ENCODE measurements around the gene LCN1. TPM values are rescaled to one million over a fixed set of nuclear protein-coding genes. Genes with fewer than 3 reads are reported as not detected.
"Not testable (repeated sequence)": the region's sequence is repeated elsewhere in the genome, so short reads cannot be mapped to it uniquely, and the experiment has no call there.

LCN1 gene
- total RNA-seq, 1 donor from 2014 or later, result not detected

DNA sequence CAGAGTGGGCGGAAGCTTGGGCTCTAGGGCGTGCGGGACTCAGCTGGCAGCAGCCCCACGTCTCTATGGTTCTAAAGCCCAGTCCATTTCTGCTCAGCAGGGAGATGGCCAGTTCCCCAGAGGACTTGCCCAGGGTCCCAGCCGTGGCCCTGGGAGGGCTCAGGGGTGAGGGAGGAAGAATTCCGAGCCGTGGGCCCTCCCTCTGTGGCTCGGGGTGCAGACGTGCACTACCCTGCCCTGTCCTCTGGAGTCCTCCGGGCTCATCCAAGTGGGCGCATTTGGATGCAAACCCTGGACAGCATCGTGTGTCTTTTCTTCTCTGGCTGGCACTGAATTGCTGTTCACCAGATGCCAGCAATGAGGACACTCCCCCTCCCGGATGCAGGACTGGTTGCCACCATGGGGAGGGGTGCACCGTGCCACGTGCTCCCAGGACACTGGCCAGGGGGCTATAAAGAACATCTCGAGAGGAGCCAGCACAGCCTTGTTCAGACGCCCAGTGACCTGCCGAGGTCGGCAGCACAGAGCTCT lies 24.5 kb downstream of the LCN1 start, which contains the start of gene OBP2A:
Gene OBP2A, plus strand, starts transcription at position 481 of the 531 bp plus-strand sequence. CDS start 55 bp downstream, outside the sequence.
- DNase-seq (ENCODE audit: low read depth, low spot score), result not testable (repeated sequence)

DNA sequence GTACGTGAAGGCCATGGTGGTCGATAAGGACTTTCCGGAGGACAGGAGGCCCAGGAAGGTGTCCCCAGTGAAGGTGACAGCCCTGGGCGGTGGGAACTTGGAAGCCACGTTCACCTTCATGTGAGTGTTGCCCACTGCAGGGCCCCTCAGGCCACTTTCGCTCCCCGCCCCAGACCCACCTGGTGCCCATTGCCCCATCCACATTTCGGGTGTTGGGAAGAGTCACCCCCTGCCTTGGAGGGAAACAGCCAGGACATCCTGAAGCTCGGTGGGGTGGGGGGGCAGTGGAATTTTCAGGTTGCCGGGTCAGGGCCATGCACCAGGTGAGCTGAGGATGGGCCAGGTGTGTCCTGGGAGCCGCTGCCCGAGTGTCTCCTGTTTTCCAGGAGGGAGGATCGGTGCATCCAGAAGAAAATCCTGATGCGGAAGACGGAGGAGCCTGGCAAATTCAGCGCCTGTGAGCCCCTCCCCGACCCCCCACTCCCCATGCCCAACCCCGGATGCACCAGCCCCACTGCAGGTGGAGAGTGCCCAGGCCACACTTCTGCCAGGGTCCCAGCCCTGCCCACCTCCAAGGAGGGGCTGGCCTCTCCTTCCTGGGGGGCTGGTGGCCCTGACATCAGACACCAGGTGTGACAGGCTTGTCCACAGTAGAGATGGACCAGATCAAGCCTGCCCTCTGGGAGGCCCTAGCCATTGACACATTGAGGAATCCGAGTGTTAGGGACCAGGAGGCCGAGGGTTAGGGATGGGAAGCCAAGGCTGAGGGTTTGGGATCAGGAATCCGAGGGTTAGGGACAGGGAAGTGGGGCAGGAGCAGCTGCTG lies 25.8 kb downstream of the LCN1 start:
- not testable (repeated sequence) for DNase-seq (ENCODE audit: low read depth, low spot score)

DNA sequence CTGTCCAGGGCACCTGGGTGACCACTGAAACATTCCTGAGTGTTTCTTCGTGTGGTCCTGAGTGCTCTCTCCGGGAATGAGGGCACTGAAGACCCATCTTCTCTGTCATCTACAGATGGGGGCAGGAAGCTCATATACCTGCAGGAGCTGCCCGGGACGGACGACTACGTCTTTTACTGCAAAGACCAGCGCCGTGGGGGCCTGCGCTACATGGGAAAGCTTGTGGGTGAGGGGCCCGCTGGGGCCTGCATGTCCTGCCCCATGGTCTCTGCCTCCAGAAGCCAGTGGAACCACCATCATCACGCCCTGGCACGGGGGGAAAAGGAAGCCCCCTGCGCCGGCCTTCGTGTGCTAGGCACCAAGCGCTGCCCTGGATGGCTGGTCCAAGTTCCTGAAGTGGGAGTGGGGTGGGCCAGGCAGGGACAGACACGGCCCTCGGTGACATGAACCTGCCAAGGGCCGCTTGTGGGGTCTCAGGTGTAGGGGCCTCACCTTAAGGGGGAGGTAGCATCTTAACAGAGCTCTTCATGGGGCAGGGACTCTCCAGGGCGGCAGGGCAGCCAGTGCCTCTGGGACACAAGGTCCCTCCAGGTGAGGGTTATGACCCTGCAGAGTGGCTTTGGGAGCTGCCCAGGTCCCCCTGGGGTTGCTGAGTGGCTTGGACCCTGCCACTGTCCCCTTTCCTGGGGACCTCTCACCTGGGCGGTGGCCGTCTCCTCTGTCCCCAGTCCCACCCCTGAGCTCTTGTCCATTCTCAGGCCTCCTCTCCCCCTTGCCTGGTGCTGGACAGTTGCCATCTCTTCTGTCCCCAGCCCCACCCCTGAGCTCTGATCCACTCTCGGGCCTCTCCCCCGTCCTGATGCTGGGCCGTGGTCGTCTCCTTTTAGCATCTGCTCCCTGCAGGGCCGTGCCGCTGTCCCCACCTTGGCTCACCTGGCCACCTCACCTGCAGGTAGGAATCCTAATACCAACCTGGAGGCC lies 26.8 kb downstream of the LCN1 start:
- DNase-seq (ENCODE audit: low read depth, low spot score), result no peak

DNA sequence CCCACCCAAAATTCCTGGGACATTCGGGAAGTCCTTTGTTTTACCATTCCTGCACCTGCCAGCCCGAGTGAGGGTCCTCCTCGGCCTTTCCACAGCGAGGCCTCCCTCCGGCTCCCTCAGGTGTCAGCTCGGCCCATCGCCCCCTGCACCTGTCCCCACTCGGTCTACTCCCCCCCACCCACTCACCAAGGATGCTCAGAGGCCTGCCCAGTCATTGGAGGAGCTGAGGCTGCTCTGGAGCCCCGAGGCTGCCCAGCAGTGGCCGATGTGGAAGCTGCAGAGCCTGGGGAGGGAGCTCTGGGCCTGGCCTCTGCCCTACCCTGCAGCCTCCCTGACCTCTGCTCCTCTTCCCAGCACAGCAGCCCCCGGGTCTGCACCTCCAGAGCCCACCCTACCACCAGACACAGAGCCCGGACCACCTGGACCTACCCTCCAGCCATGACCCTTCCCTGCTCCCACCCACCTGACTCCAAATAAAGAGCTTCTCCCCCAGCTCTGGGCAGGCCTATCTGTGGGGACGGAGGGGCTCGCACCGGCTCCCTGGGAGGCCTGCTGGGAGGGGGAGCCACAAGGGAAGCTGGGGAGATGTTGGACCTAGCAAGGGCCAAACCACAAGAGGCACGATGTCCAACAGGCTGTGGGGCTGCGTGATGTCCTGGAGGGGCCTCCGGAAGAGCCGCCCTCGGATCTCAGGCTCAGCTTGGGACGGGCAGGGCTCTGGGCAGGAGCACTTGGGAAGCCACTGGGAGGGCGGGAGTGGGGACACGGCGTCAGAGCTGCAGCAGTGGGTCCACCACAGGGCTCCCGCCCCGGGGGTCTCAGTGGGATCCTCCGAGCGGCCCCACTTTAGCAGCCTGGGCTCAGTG lies 28.5 kb downstream of the LCN1 start:
- not testable (repeated sequence) for DNase-seq (ENCODE audit: low read depth, low spot score)

DNA sequence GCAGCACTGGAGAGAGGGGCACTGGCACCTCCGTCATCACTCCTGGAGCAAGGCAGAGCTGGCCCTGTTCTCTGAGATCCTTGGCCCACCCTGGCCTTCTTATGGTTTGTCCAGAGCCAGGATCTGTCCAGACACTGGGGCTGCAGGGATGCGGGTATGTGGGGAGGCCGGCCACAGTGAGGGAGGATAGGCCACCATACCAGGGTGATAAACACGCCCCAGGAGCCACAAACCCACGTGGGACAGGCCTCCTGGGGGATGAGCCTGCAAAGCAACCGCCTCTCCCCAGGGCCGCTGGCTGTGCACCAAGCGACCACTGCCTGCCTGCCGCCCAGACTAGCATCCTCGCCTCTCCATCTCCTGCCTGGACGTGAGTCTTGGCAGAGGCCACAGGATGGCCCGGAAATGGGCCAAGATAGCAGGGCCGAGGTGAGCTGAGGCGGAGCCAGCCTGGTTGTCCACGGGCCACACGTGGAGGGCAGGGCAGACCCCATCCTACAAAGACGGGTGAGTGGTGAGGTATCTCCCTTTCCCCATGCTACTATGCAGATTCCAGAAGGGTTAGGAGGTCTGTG lies 29.2 kb downstream of the LCN1 start:
- no peak for DNase-seq (ENCODE audit: low read depth, low spot score)

DNA sequence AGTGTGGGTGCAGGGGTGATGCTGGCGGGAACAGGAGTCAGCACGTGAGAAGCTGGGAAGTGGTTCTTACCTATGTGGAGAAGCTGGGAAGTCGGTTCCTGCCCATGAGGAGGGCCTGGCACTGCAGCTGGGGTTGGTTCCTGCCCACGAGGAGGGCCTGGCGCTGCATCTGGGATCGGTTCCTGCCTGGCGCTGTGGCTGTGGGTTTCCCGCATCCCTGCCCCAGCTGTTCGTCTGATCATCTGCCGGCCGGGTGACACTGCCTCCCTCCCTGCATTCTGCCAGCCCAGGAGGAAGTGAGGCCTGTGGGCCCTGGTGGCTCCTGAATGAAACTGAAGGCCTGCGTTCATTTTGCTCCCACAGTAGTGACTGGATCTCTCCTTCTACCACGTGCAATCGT lies 29.8 kb downstream of the LCN1 start:
- DNase-seq (ENCODE audit: low read depth, low spot score), result no peak

DNA sequence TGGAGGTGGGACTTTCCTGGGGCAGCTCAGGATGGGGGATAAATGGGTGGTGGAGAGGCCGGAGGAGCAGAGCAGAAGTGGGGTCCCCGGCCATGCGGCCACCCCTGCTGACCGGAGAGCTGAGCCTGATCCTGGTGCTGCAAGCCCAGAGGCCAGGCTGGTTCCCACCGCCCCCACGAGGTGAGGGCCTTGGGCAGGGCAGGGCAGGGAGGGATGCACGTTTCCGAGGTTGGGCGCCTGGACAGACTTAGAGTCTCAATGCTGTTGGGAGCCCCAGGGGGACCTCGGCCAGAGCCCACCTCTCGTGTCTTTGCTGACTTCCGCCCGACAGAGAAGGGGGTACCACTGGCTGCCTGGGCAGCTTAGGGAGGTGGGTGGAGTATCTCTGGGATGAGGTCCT lies 30.2 kb downstream of the LCN1 start:
- DNase-seq (ENCODE audit: low read depth, low spot score), result no peak

DNA sequence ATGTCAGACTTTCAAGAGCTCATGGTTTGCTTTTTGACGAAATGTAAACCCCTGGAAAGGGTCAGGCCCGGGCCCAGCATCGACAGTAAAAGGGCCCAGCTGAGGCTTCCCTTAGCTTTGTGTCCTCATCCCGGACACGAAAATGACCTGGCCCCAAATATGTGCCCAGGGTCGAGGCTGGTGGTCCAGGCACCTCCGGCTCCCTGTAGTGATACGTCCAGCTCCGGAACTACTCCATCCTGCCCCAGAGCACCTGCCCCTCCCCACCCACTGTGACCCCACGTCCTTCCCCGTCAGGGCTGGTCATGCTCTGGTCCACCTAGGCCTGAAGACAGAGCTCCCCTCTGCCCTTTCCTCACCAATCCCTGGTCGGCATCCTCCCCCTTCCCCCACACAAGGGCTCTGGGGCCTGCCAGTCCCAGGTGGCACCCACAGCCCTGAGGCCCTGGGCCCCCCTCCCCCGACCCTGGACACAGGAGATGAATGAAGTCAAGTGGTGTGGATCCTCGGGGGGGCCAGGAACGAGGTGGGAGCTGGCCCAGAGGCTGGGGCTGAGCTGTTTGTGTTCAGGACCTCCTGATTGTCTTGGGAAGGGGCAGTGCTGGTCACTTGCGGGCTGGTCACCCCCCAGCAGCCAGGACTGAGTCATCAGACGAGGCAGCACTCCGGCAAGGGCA lies 30.9 kb downstream of the LCN1 start:
- DNase-seq (ENCODE audit: low read depth, low spot score), result no peak

DNA sequence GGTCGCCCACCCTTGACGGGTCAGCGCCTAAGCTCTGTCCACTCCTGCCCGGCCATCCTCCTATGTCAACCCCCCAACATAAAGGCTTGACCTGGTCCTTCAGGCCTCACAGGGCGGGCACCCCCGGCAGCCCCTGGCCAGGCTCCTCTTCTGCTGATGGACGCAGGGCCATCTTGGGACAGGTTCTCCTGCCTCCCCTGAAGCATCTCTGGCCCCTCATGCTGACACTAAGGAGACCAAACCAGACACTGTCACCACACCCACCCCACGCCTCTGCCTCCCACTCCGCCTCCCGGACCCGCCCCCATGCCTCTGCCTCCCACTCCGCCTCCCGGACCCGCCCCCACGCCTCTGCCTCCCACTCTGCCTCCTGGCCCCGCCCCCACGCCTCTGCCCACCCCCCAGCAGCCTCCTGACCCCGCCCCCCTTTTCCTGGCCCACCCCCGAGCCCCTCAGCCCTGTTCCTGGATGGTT lies 31.5 kb downstream of the LCN1 start:
- DNase-seq (ENCODE audit: low read depth, low spot score), result no peak

DNA sequence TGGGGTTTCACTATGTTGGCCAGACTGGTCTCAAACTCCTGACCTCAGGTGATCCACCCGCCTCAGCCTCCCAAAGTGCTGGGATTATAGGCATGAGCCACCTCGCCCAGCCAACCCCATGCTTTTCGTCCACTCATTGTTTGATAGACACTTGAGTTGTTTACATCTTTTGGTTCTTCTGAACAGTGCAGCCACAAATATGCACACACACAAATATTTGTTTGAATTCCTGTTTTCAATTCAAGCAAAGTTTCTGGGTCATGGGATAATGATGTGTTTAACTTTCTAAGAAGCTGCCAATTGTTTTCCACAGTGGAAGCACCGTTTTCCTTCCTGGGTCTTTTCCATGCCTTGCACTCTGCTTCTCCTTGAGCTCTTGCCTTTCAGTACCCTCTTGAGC lies 33.5 kb downstream of the LCN1 start:
- no peak for DNase-seq (ENCODE audit: low read depth, low spot score)

DNA sequence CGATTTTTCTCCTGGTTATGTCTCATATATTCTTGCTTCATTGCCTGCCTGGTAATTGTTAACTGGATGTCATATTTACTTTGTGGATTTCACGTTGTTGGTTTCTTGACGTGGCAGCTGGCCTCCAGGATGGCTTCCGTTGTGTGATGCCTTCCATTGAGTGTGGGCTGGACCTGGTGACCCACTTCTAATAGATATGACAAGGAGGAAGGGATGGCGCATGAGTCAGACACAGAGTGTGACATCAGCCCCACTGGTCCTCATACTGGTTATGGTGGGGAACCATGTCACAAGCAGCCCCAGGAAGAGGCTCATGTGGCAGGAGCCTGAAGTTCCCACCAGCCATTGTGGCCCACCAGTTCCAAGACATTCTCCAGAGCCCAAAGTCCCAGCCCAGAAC lies 34.0 kb downstream of the LCN1 start:
- DNase-seq (ENCODE audit: low read depth, low spot score), result no peak

DNA sequence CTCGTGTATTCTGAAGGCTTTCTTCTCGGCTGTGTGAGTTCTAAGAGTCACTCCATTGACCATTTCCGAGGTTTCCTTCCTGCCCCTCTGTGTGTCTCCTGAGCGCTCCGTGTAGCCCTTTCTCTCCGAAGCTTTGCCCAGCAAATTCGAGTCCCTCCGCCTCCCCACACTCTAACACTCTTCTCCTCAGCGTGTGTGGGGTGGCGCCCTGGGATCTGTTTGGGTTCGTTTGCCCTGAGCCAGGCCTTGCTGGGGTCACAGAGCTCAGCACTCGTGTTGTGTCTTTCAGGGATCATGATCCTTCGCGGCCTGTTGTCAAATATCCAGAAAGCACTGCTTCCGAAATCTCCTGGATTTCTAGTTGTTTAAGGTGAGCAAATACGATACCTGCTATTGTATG lies 34.7 kb downstream of the LCN1 start:
- DNase-seq (ENCODE audit: low read depth, low spot score), result no peak

DNA sequence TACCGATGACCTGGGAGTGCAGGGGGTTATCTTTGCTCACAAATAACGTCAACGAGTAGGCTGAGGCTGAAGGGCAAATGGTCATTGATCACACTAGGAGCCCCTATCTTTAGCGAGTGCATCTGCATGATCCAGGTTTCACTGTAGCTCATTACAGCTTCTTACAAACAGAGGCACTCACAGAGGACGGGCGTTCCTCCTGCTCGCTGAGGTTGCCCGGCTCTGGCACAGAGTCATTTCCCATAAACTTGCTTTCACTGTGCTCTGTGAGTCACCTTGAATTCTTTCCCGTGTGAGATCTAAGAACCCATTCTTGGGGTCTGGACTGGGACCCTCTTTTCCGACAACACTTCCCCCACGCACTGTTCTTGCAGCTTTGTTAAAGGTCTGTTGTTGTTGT lies 38.4 kb downstream of the LCN1 start:
- no peak for DNase-seq (ENCODE audit: low read depth, low spot score)

DNA sequence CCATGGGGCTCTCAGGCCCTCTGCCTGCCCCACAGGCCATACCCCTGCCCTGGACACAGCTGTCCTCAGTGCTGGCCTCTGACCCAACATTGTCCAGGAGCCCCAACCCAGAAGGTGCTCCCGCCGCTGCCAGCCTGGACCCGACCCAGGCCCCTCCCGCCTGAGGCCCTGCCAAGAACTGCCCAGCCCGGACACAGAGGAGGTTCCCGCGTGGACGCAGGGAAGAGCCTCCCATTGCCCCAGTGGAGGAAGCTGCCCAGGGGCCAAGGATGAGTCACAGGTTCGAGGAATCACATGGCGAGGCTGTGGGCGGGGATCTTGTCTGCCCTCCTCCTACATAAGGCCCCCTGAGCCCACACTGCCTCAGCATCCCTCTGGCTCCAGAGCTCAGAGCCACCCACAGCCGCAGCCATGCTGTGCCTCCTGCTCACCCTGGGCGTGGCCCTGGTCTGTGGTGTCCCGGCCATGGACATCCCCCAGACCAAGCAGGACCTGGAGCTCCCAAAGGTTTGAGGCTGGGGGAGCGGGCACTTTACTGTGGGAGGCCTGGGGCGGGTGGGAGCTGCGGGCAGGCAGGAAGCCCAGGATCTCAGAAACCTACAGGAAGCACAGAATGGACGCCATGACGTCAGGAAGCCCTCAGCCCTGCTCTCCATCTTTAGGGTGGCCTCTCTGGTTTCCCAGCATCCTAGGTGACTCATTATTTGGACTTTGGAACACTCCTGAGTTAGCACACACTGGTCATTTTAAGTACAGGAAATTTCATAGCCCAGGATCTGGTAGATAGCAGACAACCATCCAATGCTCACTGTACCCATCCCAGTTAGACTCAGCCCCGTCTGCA lies 40.4 kb downstream of the LCN1 start, which contains the start of gene PAEP:
Gene PAEP, plus strand, starts transcription at position 366 of the 844 bp plus-strand sequence.
- no peak for DNase-seq (ENCODE audit: low read depth, low spot score)

DNA sequence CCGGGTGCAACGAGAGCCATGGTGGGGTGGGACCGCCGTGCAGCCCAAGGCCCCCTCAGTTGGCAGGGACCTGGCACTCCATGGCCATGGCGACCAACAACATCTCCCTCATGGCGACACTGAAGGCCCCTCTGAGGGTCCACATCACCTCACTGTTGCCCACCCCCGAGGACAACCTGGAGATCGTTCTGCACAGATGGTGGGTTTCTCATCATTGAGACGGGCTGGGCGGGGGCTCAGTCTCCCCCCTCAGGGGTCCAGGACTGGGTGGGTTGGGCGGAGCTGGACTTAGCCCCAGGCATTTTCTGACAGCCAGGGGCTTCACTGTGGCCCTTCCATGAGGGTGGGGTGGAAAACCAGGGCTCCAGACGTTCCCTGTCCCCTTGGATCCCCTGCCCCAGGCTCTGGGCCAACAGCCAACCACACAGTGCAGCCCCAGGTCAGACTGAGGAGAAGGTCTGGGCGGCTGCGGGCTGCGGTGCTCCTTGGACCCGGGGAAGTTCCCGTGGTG lies 41.0 kb downstream of the LCN1 start:
- no peak for DNase-seq (ENCODE audit: low read depth, low spot score)

DNA sequence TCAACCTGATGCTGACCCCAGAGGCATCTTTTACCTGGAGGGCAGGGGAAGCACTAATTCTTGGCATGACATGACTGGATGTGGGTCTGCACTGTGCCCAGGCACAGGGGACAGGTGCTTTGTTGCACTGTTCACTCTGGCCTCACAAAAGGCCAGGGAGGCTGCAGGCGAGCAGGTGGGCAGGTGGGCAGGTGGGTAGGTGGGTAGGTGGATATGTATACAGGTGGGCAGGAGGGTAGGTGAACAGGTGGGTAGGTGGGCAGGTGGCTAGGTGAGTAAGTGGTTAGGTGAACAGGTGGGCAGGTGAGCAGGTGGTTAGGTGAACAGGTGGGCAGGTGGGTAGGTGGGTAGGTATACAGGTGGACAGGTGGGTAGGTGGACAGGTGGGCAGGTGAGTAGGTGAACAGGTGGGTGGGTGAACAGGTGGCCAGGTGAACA lies 41.8 kb downstream of the LCN1 start:
- no peak for DNase-seq (ENCODE audit: low read depth, low spot score)

DNA sequence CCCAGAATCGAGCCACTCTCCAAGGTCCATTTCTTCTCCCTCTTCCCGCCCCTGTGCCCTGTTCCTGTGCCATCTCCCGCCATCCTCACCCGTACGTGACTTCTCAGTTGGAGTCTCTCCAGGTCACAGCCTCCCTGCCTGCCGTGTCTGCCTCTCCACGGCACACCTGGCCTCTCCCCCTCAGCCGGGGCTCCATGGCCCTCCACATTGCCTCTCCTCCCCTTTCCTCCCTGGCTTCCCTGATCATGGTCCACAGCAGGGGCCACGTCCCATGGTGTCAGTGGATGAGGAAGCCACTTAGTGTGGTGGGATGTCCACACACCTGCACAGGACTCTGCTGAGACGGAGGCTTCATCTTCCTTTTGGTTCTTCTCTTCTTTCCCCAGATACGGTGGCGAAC lies 42.6 kb downstream of the LCN1 start:
- no peak for DNase-seq (ENCODE audit: low read depth, low spot score)

DNA sequence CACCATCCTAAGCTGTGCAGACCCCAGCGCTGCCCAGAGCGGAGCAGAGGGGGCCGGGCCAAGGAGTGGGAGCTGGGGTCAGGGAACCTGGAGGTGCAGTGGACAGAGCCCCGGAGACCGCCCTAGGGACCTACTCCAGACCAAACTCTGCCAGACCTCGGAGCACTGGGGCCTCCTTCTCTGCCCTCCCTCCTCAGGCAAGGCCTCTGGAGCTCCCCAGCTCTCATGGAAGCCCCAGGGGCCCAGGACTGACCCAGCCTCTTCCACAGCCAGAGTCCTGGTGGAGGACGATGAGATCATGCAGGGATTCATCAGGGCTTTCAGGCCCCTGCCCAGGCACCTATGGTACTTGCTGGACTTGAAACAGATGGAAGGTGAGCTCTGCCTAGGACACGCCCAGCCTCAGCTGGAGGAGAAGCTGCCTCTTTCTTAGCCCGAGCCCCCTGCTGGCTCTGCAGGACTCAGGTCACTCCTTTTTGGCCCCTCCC lies 43.9 kb downstream of the LCN1 start:
- no peak for DNase-seq (ENCODE audit: low read depth, low spot score)
